HS-5 (cell line): ENCODE measurements around the gene HIVEP1.

Experiments used
- DNase-seq: peaks from one replicate; pipeline ENCODE4 v3.0.0-alpha.2; 2012; ENCODE audit warnings: low read depth

HIVEP1 gene

GRCh38 chr6:11994875-11995461 is 17.1 kb upstream of the HIVEP1 start:
- DNase-seq, result no peak

GRCh38 chr6:11996751-11997150 is 15.4 kb upstream of the HIVEP1 start:
- no peak for DNase-seq

DNA sequence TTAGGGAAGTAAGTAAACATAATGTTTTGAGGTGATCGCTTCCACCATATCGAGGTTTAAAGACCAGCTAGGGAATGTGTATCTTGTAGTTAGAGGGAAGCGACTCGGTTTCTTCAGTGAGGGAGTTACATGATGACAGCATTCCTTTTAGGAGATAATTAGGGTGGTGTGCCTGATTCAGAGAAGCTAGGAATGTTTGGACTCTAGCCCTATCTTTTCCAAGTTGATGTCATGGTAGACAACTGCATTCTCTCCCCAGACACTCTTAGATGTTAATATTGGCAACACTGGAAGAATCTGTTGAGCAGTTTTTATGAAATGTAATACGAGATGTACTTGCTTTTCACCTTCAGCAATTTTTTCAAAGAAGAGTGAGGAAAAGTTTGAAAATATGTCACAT is 12.9 kb upstream of the HIVEP1 start:
- DNase-seq, result no peak

- no peak for DNase-seq
Observed at GRCh38 chr6:12000174-12000573, 11.9 kb upstream of the HIVEP1 start.

GRCh38 chr6:12001004-12001705 is 11.0 kb upstream of the HIVEP1 start:
- DNase-seq, result no peak

DNA sequence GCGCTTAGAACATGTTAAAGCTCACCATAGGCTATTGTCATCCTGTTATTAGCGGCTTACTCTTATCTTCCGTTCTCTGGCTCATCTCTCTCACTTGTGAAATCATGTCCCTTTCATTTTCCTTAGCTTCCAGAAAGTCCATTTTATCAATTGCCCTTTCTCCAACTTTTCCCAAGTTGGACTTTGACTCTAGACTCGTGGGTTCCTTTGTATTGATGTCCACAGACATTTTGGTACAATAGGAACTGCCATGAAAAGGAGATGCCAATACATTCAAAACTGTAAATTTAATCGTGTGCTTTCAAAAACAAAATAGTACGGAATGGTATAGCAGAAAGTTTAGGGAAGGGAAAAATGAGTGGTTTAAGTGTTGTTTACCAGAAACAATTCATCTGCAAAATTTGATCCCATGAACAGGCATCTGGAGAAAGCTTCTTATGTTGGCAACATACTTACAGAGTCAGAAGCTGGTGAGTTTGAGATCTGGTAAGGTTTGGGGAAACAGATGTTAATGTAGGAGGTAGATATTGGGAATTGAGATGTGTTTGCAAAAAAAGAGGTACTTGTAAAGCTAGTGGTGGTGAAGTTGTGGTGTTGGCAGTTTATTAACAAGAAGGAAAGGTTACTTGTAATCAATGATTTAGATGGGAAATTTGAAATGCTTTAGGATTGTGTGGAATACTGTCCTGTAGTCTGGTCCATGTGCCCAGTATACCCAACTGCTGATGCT is 10.2 kb upstream of the HIVEP1 start:
- DNase-seq, result no peak

- DNase-seq, result no peak
Observed at GRCh38 chr6:12007473-12007872, 4.6 kb upstream of the HIVEP1 start.

DNA sequence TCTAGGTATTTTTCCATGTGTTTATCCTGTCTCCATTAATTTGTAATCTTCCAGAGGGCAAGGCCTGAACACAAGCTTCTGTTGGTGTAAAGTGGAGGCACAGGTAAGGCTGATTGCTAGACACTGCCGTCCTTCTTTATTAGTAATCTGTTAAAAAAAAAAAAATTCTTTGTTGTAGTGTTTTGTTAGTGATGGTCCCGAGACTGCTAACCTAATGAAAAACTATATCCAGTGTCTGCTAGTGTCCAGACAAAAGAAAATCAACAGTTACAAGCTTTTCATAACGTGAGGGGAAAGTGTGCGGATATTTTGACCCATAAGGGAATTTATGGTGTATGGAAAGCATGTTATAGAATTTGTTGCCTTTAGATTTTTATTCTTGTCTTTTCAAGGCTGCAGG is 4.2 kb upstream of the HIVEP1 start:
- no peak for DNase-seq

- no peak for DNase-seq
Observed at GRCh38 chr6:12008366-12009179, 3.5 kb upstream of the HIVEP1 start.

DNA sequence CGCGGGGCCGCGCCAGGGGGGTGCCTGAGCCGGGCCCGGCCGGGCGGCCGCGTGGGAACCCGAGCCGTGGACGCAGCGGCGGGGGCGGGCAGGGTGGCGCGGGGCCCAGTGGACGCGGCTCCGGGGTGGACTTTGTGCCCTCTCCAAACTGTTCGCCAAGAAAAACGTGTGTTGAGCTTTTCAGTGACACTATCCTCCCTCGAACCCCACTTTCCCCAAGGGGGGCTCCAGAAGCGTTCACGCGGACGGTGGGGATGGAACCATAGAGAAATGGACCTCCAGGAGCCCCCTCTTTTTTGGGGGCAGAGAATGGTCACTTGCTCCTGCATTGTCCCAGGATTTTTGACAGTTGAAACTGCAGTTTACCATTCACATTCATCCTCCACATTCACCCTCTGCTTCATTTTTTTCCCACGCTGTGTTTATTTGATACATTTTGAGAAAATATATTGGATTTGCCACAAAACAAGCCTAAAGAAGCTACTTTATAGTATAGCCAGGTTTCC is 2.9 kb upstream of the HIVEP1 start:
- DNase-seq, result no peak

- no peak for DNase-seq
Observed at GRCh38 chr6:12009876-12010634, 2.1 kb upstream of the HIVEP1 start.

GRCh38 chr6:12010635-12011275 is 1.4 kb upstream of the HIVEP1 start:
- no peak for DNase-seq

GRCh38 chr6:12011276-12012037 is 655 bp upstream of the HIVEP1 start:
- peak; percentile 70 for DNase-seq

- peak; percentile 68 for DNase-seq
Observed at GRCh38 chr6:12012558-12013306, 620 bp downstream of the HIVEP1 start.

DNA sequence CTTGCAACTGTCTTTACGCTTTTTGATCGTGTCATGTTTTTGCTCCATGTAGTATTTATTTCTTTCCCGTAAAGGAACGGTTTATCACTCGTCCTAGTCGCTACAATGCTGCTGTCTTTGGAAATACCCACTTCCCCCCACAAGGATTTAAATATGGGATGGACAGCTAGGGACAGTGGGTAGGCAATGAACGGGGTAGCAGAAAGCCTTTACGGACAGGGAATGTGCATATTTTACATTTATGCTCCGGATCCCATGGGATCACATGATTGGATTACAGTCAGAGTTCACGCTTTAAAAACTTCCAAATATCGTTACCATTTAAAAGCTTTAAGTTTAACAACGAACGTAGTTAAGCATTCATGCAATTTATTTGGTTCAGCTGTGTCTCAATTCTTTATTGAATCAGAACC is 1.2 kb downstream of the HIVEP1 start:
- DNase-seq, result no peak

DNA sequence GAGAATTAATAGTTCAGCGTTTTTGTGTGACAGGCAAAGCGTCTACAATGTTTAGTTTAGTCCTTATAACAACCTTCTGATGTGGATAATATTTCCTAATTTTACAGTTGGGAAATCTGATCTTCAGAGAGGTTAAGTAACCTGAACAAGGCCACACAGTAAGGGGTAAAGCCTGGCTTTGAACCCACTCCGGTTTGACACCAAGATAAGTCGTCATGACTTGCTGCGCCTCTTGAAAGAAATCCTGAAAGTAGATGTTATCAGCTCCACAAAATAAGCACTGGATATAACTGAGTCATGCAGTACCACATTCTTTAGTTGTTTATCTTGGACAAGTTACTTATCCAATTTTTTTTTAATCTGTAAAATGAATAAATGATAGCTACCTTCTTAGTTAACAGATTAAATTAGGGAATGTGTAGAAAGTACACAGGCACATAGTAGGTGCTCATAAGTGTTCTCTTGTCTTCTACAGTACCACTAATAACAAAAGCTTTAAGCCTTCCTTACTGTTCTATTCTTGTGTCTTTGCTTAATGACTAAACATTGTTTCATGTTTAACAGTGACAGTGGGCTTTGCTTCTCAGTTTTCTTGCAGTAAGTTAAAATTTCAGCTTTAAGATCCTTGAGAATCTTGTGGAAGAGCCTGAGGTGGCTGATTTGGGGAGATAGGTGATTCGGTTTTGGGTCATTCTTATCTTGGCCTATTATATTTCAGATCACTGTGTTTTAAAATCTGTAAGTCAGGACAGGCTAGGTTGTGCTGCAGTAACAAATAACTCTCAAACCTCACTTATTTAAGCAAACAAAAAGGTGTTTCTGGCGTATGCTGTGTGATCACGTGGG is 2.1 kb downstream of the HIVEP1 start:
- DNase-seq, result no peak

- DNase-seq, result no peak
Observed at GRCh38 chr6:12014873-12015149, 2.7 kb downstream of the HIVEP1 start.

DNA sequence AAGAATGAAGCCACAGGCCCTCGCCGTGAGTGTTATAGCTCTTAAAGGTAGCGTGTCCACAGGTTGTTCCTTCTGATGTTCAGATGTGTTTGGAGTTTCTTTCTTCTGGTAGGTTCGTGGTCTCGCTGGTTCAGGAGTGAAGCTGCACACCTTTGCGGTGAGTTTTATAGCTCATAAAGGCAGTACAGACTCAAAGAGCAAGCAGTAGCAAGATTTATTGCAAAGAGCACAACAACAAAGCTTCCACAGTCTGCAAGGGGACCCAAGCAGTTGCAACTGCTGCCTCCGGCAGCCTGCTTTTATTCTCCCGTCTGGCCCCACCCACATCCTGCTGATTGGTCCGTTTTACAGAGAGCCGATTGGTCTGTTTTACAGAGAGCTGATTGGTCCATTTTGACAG is 5.2 kb downstream of the HIVEP1 start:
- DNase-seq, result no peak

- DNase-seq, result no peak
Observed at GRCh38 chr6:12017876-12018401, 5.8 kb downstream of the HIVEP1 start.
